Measurements from ENCODE around the gene S100A4.
"Not testable (repeated sequence)": the region's sequence is repeated elsewhere in the genome, so short reads cannot be mapped to it uniquely, and the experiment has no call there.

The S100A4 gene

GRCh38 chr1:153545067-153546055 is at the start of gene S100A4:
Gene S100A4 (minus strand): TSS chr1:153545806. CDS start chr1:153544794, 1,012 bp downstream.
- Mint-ChIP-seq H3K4me3 (peak within 1 kb of the TSS; percentile 93), H3K9me3 (no peaks in the 10 kb centered on the region), H3K36me3 (peaks cover 47% of the 10 kb centered on the region), H3K27ac (peak within 1 kb of the TSS; percentile 99), H3K4me1 (peaks cover 94% of the 10 kb centered on the region), H3K27me3 (peaks cover 18% of the 10 kb centered on the region)
- peak; percentile 96 for DNase-seq
- CTCF ChIA-PET = interaction anchor here (1.1 to 5.0 kb wide), 7 partner anchors 8 to 35 kb away, joined by 3 to 74 read pairs (median 6); partner anchors contain the start of genes S100A2 and S100A6

DNA sequence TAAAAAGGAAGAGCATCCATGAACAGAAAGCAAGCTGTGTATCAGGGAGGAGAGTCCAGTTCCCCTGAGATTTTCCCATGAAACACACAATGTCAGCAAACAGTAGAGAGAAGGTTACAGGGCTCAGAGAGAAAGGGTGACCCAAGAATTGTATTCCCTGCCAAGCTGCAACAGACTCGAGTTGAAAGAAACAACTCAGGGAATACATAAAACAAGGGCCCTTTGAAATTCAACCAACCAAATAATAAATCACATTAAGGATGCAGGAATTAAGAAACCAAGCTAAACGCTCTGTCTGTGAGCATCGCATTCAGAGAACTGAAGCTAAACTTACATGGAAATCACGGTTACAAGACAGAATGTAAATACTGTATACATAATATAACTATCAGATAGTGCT is 47.1 kb upstream of the S100A4 start:
- no peaks in the 10 kb centered on the region for H3K9me3 Mint-ChIP-seq
- CTCF ChIA-PET = interaction anchor here (0.9 to 1.6 kb wide), 3 partner anchors 20 to 98 kb away, joined by 3 to 9 read pairs (median 4); no protein-coding TSS in a partner anchor
- no peaks in the 10 kb centered on the region for H3K36me3 Mint-ChIP-seq
- H3K4me1 Mint-ChIP-seq = peaks cover 2% of the 10 kb centered on the region
- peaks cover 3% of the 10 kb centered on the region for H3K27me3 Mint-ChIP-seq
- H3K27ac Mint-ChIP-seq = no peak overlapping the region
- H3K4me3 Mint-ChIP-seq = no peak overlapping the region
- DNase-seq = no peak

- H3K9me3 Mint-ChIP-seq = no peaks in the 10 kb centered on the region
- H3K27ac Mint-ChIP-seq = no peak overlapping the region
- H3K4me3 Mint-ChIP-seq = no peak overlapping the region
- DNase-seq = no peak
- CTCF ChIA-PET = interaction anchor here (0.6 kb wide), 1 partner anchor 38 kb away, joined by 3 read pairs; no protein-coding TSS in a partner anchor
- peaks cover 26% of the 10 kb centered on the region for H3K27me3 Mint-ChIP-seq
- H3K4me1 Mint-ChIP-seq = no peaks in the 10 kb centered on the region
- H3K36me3 Mint-ChIP-seq = no peaks in the 10 kb centered on the region
Observed at GRCh38 chr1:153588482-153588881, 42.9 kb upstream of the S100A4 start.

DNA sequence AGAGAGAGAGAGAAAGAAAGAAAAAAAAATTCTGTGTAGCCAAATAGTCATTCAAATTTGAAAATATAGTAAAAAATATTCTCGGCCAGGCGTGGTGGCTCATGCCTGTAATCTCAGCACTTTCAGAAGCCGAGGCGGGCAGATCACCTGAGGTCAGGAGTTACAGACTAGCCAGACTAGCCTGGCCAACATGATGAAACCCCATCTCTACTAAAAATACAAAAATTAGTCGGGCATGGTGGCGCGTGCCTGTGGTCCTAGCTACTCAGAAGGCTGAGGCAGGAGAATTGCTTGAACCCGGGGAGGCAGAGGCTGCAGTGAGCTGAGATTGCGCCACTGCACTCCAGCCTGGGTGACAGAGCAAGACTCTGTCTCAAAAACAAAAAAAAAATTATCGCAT is 42.4 kb upstream of the S100A4 start:
- not testable (repeated sequence) for H3K4me1 Mint-ChIP-seq, H3K9me3 Mint-ChIP-seq, DNase-seq, H3K27ac Mint-ChIP-seq, H3K36me3 Mint-ChIP-seq, H3K4me3 Mint-ChIP-seq
- H3K27me3 Mint-ChIP-seq = peaks cover 26% of the 10 kb centered on the region
- CTCF ChIA-PET = interaction anchor here (0.6 kb wide), 1 partner anchor 39 kb away, joined by 3 read pairs; no protein-coding TSS in a partner anchor

GRCh38 chr1:153587314-153587713 is 41.7 kb upstream of the S100A4 start:
- CTCF ChIA-PET = no interaction called here
- no peak overlapping the region for H3K4me3 Mint-ChIP-seq
- H3K36me3 Mint-ChIP-seq = no peaks in the 10 kb centered on the region
- H3K4me1 Mint-ChIP-seq = no peaks in the 10 kb centered on the region
- no peak for DNase-seq
- H3K27ac Mint-ChIP-seq = no peak overlapping the region
- H3K9me3 Mint-ChIP-seq = no peaks in the 10 kb centered on the region
- peaks cover 26% of the 10 kb centered on the region for H3K27me3 Mint-ChIP-seq

DNA sequence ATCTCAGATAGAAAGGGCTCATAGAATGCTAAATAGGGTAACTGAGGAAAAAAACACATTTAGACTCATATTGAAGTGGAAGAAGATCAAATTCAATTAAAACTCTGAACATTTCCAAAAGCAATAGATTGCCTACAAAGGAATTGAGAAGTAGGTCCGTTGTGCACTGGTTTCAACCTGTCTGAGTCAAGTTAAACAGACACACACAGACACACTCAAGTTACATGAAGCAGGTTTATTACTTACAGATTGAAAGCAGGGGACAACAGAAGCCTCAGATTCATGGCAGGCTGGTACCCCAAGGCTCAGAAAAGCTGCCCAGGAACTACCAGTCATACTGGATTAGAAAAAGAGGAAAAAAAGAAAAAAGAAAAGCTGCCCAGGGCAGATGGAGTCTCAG is 40.7 kb upstream of the S100A4 start:
- CTCF ChIA-PET = interaction anchor here (1.5 kb wide), 1 partner anchor 76 kb away, joined by 3 read pairs; no protein-coding TSS in a partner anchor
- peaks cover 26% of the 10 kb centered on the region for H3K27me3 Mint-ChIP-seq
- H3K36me3 Mint-ChIP-seq = no peaks in the 10 kb centered on the region
- no peak for DNase-seq
- H3K9me3 Mint-ChIP-seq = no peaks in the 10 kb centered on the region
- H3K27ac Mint-ChIP-seq = no peak overlapping the region
- no peak overlapping the region for H3K4me3 Mint-ChIP-seq
- H3K4me1 Mint-ChIP-seq = no peaks in the 10 kb centered on the region

DNA sequence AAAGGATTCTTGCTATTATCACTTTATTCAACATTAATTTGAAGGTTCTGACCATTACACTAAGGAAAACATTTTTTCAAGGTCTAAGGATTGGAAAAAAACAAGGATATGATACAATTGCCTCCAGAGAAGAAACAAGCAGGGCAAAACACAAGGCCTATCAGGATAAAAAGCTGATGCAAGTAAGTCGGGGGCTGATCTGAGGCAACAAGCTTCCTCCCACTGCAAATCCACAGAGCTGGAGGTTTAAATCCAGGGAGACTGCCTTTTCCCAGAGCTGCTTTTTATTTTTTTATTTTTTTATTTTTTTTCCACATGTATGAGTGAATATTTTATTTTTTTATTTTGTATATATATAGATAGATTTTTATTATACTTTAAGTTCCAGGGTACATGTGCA is 39.4 kb upstream of the S100A4 start:
- H3K27ac Mint-ChIP-seq = no peak overlapping the region
- H3K9me3 Mint-ChIP-seq = no peaks in the 10 kb centered on the region
- no peak for DNase-seq
- H3K4me3 Mint-ChIP-seq = no peak overlapping the region
- no peaks in the 10 kb centered on the region for H3K36me3 Mint-ChIP-seq
- peaks cover 29% of the 10 kb centered on the region for H3K27me3 Mint-ChIP-seq
- H3K4me1 Mint-ChIP-seq = no peaks in the 10 kb centered on the region
- CTCF ChIA-PET = interaction anchor here (1.5 kb wide), 1 partner anchor 74 kb away, joined by 3 read pairs; no protein-coding TSS in a partner anchor

DNA sequence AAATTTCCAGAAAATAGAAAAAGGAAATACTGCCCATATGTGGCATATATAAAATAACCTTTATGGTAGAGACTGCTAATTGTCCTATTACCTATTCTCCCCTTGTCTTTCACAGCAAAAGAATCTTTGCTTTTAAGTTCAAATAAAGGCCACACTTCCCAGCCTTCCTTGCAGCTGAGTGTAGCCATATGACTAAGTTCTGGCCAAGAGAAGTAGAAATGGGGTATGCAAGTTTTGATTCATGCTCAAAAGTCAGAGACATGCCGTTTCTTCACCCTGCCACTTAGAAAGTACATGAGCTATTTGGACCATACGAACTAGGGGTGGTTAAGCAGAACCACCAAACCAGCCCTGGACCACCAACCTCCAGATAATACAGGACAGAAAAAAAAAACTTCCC is 38.4 kb upstream of the S100A4 start:
- Mint-ChIP-seq H3K4me1 (no peaks in the 10 kb centered on the region), H3K27ac (no peak overlapping the region), H3K36me3 (no peaks in the 10 kb centered on the region), H3K27me3 (peaks cover 37% of the 10 kb centered on the region), H3K9me3 (no peaks in the 10 kb centered on the region), H3K4me3 (no peak overlapping the region)
- CTCF ChIA-PET = no interaction called here
- no peak for DNase-seq

GRCh38 chr1:153583514-153583913 is 37.9 kb upstream of the S100A4 start:
- H3K9me3 Mint-ChIP-seq, H3K36me3 Mint-ChIP-seq, DNase-seq, CTCF ChIA-PET, H3K4me1 Mint-ChIP-seq, H3K27ac Mint-ChIP-seq, H3K4me3 Mint-ChIP-seq: not testable (repeated sequence)
- H3K27me3 Mint-ChIP-seq = peaks cover 41% of the 10 kb centered on the region

GRCh38 chr1:153582836-153583235 is 37.2 kb upstream of the S100A4 start:
- H3K36me3 Mint-ChIP-seq, DNase-seq, H3K4me1 Mint-ChIP-seq, H3K9me3 Mint-ChIP-seq, CTCF ChIA-PET, H3K4me3 Mint-ChIP-seq, H3K27ac Mint-ChIP-seq: not testable (repeated sequence)
- peaks cover 46% of the 10 kb centered on the region for H3K27me3 Mint-ChIP-seq

GRCh38 chr1:153578936-153579335 is 33.3 kb upstream of the S100A4 start:
- DNase-seq = no peak
- Mint-ChIP-seq H3K36me3 (no peaks in the 10 kb centered on the region), H3K27ac (no peak overlapping the region), H3K27me3 (peaks cover 40% of the 10 kb centered on the region), H3K4me1 (peaks cover 8% of the 10 kb centered on the region), H3K9me3 (no peaks in the 10 kb centered on the region), H3K4me3 (no peak overlapping the region)
- CTCF ChIA-PET = interaction anchor here (1.1 to 2.5 kb wide), 2 partner anchors 38 to 47 kb away, joined by 3 to 8 read pairs; no protein-coding TSS in a partner anchor

DNA sequence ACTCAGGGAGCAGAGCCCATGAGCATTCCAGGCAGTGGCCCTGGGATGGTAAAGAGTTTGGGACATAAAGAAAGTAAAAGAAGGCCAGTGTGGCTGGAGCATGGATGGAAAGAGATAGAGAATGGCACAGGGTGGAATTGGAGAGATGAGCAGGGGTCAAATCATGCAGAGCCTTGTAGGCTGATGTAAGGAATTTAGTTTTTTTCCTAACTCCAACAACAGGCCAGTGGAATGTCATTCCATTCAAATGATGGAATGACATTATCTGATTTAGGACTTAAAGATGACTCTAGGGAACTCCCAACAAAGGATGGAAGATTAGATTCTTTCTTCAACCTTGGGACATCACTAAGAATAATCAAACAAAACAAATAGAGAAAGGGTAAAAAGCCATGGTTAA is 32.9 kb upstream of the S100A4 start:
- Mint-ChIP-seq H3K36me3 (no peaks in the 10 kb centered on the region), H3K4me1 (peaks cover 8% of the 10 kb centered on the region), H3K27me3 (peaks cover 40% of the 10 kb centered on the region), H3K9me3 (no peaks in the 10 kb centered on the region), H3K4me3 (no peak overlapping the region), H3K27ac (no peak overlapping the region)
- CTCF ChIA-PET = interaction anchor here (1.1 to 3.1 kb wide), 3 partner anchors 39 to 68 kb away, joined by 3 to 12 read pairs (median 8); no protein-coding TSS in a partner anchor
- DNase-seq = no peak

DNA sequence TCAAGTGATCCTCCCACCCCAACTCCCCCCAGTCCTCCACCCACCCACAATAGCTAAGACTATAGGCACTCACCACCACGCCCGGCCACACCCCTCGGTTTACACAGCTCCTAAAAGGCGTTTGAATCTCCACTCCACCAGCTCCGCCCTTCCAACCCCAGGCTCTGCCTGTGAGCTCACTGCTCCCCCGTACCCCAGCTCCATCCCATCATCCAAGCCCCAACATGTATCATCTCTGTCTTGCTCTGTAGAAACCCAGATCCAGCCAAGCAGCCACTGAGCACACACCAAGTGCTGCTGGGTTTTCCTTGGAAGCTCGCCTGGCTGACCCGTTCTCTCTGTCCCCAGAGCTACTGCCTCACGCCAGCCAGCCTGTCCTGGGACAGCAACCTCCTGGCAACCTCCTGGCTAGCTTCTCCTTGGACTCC is 32.0 kb upstream of the S100A4 start:
- Mint-ChIP-seq H3K27ac (no peak overlapping the region), H3K9me3 (no peaks in the 10 kb centered on the region), H3K36me3 (no peaks in the 10 kb centered on the region), H3K4me3 (no peak overlapping the region), H3K27me3 (peaks cover 40% of the 10 kb centered on the region), H3K4me1 (peaks cover 14% of the 10 kb centered on the region)
- CTCF ChIA-PET = interaction anchor here (0.7 to 3.1 kb wide), 5 partner anchors 10 to 67 kb away, joined by 3 to 12 read pairs (median 3); no protein-coding TSS in a partner anchor
- DNase-seq = no peak

- no peak for DNase-seq
- Mint-ChIP-seq H3K36me3 (no peaks in the 10 kb centered on the region), H3K4me3 (no peak overlapping the region), H3K27ac (no peak overlapping the region), H3K4me1 (peaks cover 19% of the 10 kb centered on the region), H3K27me3 (peaks cover 40% of the 10 kb centered on the region), H3K9me3 (no peaks in the 10 kb centered on the region)
- CTCF ChIA-PET = interaction anchor here (0.7 to 3.1 kb wide), 5 partner anchors 9 to 66 kb away, joined by 3 to 12 read pairs (median 3); no protein-coding TSS in a partner anchor
Observed at GRCh38 chr1:153577138-153577537, 31.5 kb upstream of the S100A4 start.

All from activated naive CD4-positive, alpha-beta T cell treated with anti-CD3 and anti-CD28 coated beads, Interleukin-2, amount 10 ng/mL, durations not matched to agents 7 days and 5 days (primary cell).